Ishikawa (cell line): ENCODE results near the gene WWTR1.

Experiments used
- CEBPB ChIP-seq: IDR thresholded peaks from 2 replicates; pipeline ENCODE4 v1.6.1; 2012
- CREB1 ChIP-seq: IDR thresholded peaks from 2 replicates; pipeline ENCODE4 v1.6.1; 2012; ENCODE audit warnings: low read depth
- EGR1 ChIP-seq: IDR thresholded peaks from 2 replicates; pipeline ENCODE4 v1.6.1; 2012
- EP300 ChIP-seq: IDR thresholded peaks from 2 replicates; pipeline ENCODE4 v1.6.1; 2012; ENCODE audit warnings: borderline replicate concordance
- FOXM1 ChIP-seq: IDR thresholded peaks from 2 replicates; pipeline ENCODE4 v1.6.1; 2012; ENCODE audit warnings: low read depth, borderline replicate concordance
- MAX ChIP-seq: IDR thresholded peaks from 2 replicates; pipeline ENCODE4 v1.6.1; 2012
- RAD21 ChIP-seq: IDR thresholded peaks from 2 replicates; pipeline ENCODE4 v1.6.1; 2012; ENCODE audit warnings: low read depth
- REST ChIP-seq: IDR thresholded peaks from 2 replicates; pipeline ENCODE4 v1.6.1; 2012; ENCODE audit warnings: low read depth, mild to moderate bottlenecking
- TAF1 ChIP-seq: IDR thresholded peaks from 2 replicates; pipeline ENCODE4 v1.6.1; 2012; ENCODE audit warnings: low read depth, mild to moderate bottlenecking
- TEAD4 ChIP-seq: IDR thresholded peaks from 2 replicates; pipeline ENCODE4 v1.6.1; 2012
- USF1 ChIP-seq: IDR thresholded peaks from 2 replicates; pipeline ENCODE4 v1.6.1; 2012
- YY1 ChIP-seq: IDR thresholded peaks from 2 replicates; pipeline ENCODE4 v1.6.1; 2012; ENCODE audit warnings: low read depth
- ZBTB7A ChIP-seq: IDR thresholded peaks from 2 replicates; pipeline ENCODE4 v1.6.1; 2012; ENCODE audit warnings: low read depth

GRCh38 chr3:149678351-149678950 lies 20.6 kb upstream of the WWTR1 start:
- TF ChIP-seq REST: peak; percentile 60
- no peak for TF ChIP-seq YY1
- TF ChIP-seq EP300: no peak
- TF ChIP-seq CREB1: no peak
- no peak for TF ChIP-seq ZBTB7A
- TF ChIP-seq USF1: no peak
- TF ChIP-seq RAD21: no peak
- TF ChIP-seq MAX: no peak
- TF ChIP-seq TAF1: no peak
- TF ChIP-seq CEBPB: no peak
- TF ChIP-seq TEAD4: no peak
- TF ChIP-seq FOXM1: no peak
- TF ChIP-seq EGR1: no peak
